Ovary (tissue), 9 donors: ENCODE measurements around the gene HOXD11. TPM values are rescaled to one million over a fixed set of nuclear protein-coding genes. Genes with fewer than 3 reads are reported as not detected.

Experiments used
- DNase-seq, 5 donors: peaks; one replicate each; pipeline ENCODE4 v3.0.0-alpha.2; 2019 to 2020
- H3K27ac ChIP-seq, 2 donors: fragments of 200-600 bp; one replicate each; pipeline versions ENCODE4 v1.5.1 to v1.8.0; 2019 to 2022
- H3K27me3 ChIP-seq: fragments of 200-600 bp; one replicate; pipeline ENCODE4 v1.8.0; 2022
- H3K36me3 ChIP-seq: fragments of 200-600 bp; sonication (generic); one replicate; pipeline ENCODE4 v1.5.1; 2019
- H3K4me1 ChIP-seq: one replicate; pipeline ENCODE4 v1.8.1; 2013; ENCODE audit warnings: mild to moderate bottlenecking, moderate library complexity; ENCODE audit not compliant: insufficient read depth
- H3K4me3 ChIP-seq: fragments of 200-600 bp; sonication (generic); one replicate; pipeline ENCODE4 v1.5.1; 2017
- H3K9me3 ChIP-seq, 2 donors: fragments of 200-600 bp in 1 of 2; sonication (generic) in 1 of 2; one replicate each; pipeline versions ENCODE4 v1.5.1 to v1.8.1; 2013 to 2019; ENCODE audit warnings: mild to moderate bottlenecking in 1 of 2, moderate library complexity in 1 of 2
- EP300 ChIP-seq: sonication (generic); formaldehyde crosslinking; IDR thresholded peaks from one replicate; pipeline ENCODE4 v1.6.1; 2017; ENCODE audit warnings: antibody characterized with exemption
- POLR2A ChIP-seq: fragments of 450-650 bp; IDR thresholded peaks from one replicate; pipeline ENCODE4 v1.6.1; 2017; ENCODE audit warnings: antibody characterized with exemption, mild to moderate bottlenecking, moderate library complexity
- WGBS, 3 donors: extraction: QIAGEN DNeasy Blood & Tissue Kit in 1 of 3; methylation state at CpG; one replicate each; pipeline versions ENCODE4 v1.1.5 to v1.1.7; 2013 to 2017; 5-methylcytosine and 5-hydroxymethylcytosine counted together
- intact Hi-C, 4 donors: fragments of 100-400 bp; cut with DNase I; formaldehyde crosslinking; loops; one replicate each; pipeline versions ENCODE4 v1.11.0 to v1.15.1; 2022 to 2023
- polyA plus RNA-seq, 2 donors: library from polyadenylated mRNA; stranded (reverse); fragments of 200-250 nt in 1 of 2; fragments of 350-450 nt in 1 of 2; fragmentation: Illumina TruSeq in 1 of 2; extraction: RNeasy Lipid Tissue Mini Kit (QIAGEN cat#74804) in 1 of 2; gene quantifications; one replicate each; pipeline ENCODE4 v1.2.3, GENCODE V29; 2013 to 2014
- total RNA-seq, 7 donors: library from RNA; depleted of rRNA in 2 of 7; stranded (reverse); fragments of >200 nt in 2 of 7; fragmentation: NEBNext Ultra II Directional in 3 of 7; extraction: Animal tissue kit (Norgen Biotek cat#: 25700) in 3 of 7; gene quantifications; one replicate each; pipeline versions ENCODE4 v1.1.0 to v1.2.4, GENCODE V29; 2016 to 2023
- TF ChIP-seq, protein P1 (sequence below), 3 donors: fragments of 450-650 bp in 2 of 3; fragments of 200-600 bp in 1 of 3; IDR thresholded peaks; one replicate each; pipeline versions ENCODE4 v1.5.1 to v1.8.0; 2016 to 2022; ENCODE audit warnings: antibody characterized with exemption in 3 of 3, mild to moderate bottlenecking in 1 of 3
- donor health status: DM: no; HTN: no; CAD: no; lungs with moderate emphysema.
- donor health status: DM: no; HTN: no; CAD: no.
- donor health status: Bipolar disorder and iron deficiency.
- donor health status: DM: yes; HTN: yes; CAD: no.
- donor health status: DM: no; HTN: no; CAD: no.
- donor health status: DM: yes; HTN: yes; CAD: no.

The HOXD11 gene
- total and polyA plus RNA-seq, 9 donors, result 0.07 to 1.3 (median 0.61) TPM; not detected in 4

DNA sequence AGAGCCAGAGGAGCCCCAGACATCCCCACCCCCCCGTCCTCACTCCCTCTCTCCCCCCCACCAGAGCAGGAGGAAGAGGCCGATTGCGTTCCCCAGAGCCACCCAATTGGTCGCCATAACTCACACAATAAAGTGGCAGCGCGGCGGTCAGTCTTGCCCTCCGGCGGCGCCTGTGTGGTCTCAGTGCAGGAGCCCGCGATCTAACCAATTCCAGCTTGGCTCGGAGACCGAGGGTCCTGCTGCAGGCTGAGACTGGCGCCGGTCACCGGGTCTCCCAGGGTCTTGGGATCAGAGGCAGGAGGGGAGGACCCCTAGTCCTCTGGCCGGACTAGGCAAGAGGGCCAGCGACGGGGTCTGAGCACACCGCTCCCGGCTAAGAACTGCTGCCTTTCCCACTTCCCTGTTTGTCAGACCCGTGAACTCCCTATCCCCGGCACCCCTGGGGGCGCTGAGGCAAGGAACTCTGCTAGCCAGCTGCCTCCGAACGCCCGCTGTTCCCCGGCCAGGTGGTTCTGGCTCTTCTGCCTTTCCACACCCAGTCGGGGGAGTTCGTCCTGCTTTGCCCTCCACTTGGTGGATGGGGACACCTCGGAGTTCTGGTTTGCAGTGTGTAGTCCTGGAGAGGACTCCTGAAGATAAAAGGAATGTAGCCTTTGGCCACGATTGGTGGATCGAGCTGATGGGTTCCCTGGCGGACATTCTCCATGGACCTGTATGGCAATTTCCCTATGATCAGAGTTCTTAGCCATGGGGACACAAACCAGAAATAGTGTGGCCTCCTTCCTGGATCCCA is 8.5 kb upstream of the HOXD11 start:
- no peaks in the 10 kb centered on the region for H3K4me1 ChIP-seq
- TF ChIP-seq, protein P1, sequence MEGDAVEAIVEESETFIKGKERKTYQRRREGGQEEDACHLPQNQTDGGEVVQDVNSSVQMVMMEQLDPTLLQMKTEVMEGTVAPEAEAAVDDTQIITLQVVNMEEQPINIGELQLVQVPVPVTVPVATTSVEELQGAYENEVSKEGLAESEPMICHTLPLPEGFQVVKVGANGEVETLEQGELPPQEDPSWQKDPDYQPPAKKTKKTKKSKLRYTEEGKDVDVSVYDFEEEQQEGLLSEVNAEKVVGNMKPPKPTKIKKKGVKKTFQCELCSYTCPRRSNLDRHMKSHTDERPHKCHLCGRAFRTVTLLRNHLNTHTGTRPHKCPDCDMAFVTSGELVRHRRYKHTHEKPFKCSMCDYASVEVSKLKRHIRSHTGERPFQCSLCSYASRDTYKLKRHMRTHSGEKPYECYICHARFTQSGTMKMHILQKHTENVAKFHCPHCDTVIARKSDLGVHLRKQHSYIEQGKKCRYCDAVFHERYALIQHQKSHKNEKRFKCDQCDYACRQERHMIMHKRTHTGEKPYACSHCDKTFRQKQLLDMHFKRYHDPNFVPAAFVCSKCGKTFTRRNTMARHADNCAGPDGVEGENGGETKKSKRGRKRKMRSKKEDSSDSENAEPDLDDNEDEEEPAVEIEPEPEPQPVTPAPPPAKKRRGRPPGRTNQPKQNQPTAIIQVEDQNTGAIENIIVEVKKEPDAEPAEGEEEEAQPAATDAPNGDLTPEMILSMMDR (IDR thresholded peaks at IDR 0.05), result no peak
- no peak for TF ChIP-seq EP300
- TF ChIP-seq POLR2A, result no peak
- H3K9me3 ChIP-seq, result peaks cover 0 to 3% of the 10 kb centered on the region in 2 donors
- WGBS, 3 donors, result 6 to 11% (median 8%) methylated on average over 33 to 35 of the region's 35 CpGs
- intact Hi-C loops, result loop anchor here in 1 of 4 donors (10.0 kb wide), 1 partner anchor 414 kb away; no protein-coding TSS in a partner anchor
- peaks cover 15% of the 10 kb centered on the region for H3K27me3 ChIP-seq
- peak in 1 of 5 donors; percentile 12 for DNase-seq
- H3K4me3 ChIP-seq, result no peak overlapping the region
- no peak overlapping the region for H3K27ac ChIP-seq
- no peaks in the 10 kb centered on the region for H3K36me3 ChIP-seq

DNA sequence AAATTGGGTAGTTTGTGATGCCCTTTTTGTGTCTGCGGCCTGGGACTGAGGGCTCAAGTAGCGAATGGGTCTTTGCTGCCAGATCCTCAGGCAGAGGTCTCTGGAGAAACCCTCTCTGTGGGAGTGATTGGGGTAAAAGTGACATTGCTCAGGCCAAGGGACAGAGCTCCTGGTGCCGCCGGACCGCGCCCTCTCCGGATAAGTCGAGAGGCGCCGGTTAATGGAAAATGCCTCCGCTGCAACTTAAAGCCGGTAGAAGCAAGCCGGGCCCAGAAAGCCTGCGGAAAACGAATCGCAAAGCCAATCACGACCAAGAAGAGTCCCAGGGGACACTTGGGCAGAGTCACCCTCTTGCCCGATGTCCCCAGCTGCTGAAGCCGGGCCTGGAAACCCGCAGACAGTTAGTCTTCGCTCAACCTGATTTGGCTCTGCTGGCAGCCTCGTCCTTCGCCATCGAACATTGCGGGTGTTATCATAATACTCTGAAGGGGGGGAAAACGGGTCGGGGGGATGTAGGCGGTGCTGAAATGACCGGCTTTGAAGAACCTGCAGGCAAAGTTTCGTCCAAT is 7.8 kb upstream of the HOXD11 start:
- H3K4me3 ChIP-seq, result no peak overlapping the region
- no peak overlapping the region for H3K27ac ChIP-seq
- H3K4me1 ChIP-seq, result no peaks in the 10 kb centered on the region
- no peaks in the 10 kb centered on the region for H3K36me3 ChIP-seq
- H3K27me3 ChIP-seq, result peaks cover 13% of the 10 kb centered on the region
- peaks cover 0 to 3% of the 10 kb centered on the region in 2 donors for H3K9me3 ChIP-seq
- WGBS, 3 donors, result 11 to 20% (median 12%) methylated on average over 24 to 30 of the region's 30 CpGs
- intact Hi-C loops, result loop anchor here in 1 of 4 donors (10.0 kb wide), 1 partner anchor 414 kb away; no protein-coding TSS in a partner anchor
- no peak for TF ChIP-seq POLR2A
- TF ChIP-seq, protein P1 (IDR thresholded peaks at IDR 0.05), result no peak
- no peak for TF ChIP-seq EP300
- DNase-seq, result no peak

DNA sequence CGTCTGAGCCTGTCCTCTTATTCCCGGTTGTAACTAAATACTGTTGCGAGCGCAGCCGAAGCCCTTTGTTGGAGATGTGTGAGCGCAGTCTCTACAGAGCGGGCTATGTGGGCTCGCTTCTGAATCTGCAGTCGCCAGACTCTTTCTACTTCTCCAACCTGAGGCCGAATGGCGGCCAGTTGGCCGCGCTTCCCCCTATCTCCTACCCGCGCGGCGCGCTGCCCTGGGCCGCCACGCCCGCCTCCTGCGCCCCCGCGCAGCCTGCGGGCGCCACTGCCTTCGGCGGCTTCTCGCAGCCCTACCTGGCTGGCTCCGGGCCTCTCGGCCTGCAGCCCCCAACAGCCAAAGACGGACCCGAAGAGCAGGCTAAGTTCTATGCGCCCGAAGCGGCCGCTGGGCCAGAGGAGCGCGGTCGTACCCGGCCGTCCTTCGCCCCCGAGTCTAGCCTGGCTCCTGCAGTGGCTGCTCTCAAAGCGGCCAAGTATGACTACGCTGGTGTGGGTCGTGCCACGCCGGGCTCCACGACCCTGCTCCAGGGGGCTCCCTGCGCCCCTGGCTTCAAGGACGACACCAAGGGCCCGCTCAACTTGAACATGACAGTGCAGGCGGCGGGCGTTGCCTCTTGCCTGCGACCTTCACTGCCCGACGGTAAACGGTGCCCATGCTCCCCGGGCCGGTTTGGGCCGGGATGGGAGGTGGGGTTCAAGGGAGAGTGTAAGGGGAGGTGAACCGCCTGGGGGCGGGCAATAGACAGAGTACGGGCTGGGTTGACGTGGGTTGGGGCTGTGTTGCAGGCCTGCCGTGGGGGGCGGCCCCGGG is 7.1 kb upstream of the HOXD11 start, which contains the start of gene HOXD12:
Gene HOXD12 (plus strand): TSS at position 68 of the 819 bp plus-strand sequence. CDS start 7 bp downstream, at position 75.
- DNase-seq, result peak in 1 of 5 donors; percentile 11
- H3K4me1 ChIP-seq, result no peaks in the 10 kb centered on the region
- TF ChIP-seq POLR2A (no peak), EP300 (no peak)
- TF ChIP-seq, protein P1 (IDR thresholded peaks at IDR 0.05), result no peak
- peaks cover 0 to 3% of the 10 kb centered on the region in 2 donors for H3K9me3 ChIP-seq
- H3K27ac ChIP-seq, result no peak within 1 kb of the TSS
- peaks cover 13% of the 10 kb centered on the region for H3K27me3 ChIP-seq
- intact Hi-C loops, result loop anchor here in 3 of 4 donors (5.0 to 10.0 kb wide), 3 partner anchors 413 to 1765 kb away; partner anchors contain the start of gene SP9 (in 1 of the 3)
- no peaks in the 10 kb centered on the region for H3K36me3 ChIP-seq
- no peak within 1 kb of the TSS for H3K4me3 ChIP-seq
- whole genome bisulfite sequencing, 3 donors, result 4 to 10% (median 5%) methylated on average over 65 to 70 of the region's 70 CpGs

DNA sequence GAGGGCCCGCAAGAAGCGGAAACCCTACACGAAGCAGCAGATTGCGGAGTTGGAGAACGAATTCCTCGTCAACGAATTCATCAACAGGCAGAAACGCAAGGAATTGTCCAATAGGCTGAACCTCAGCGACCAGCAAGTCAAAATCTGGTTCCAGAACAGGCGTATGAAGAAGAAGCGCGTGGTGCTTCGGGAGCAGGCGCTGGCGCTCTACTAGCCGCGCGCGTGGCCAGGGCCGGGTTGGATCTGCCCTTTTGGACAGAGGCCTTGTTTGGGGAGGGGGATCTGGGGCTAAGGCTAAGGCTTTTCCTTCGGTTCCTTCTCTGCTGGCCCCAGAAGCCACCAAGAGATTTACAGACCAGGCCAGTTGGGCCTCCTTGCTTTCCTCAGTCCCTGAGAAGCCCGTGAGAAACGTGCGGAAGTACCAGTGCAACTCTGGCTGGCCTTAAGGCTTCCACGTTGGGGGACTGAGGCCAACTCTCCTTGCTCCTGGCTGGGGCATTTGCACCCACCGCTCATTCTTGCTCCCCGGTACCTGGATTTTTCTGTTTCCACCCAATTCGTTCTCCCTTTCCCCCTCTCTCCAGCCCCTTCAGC is 6.4 kb upstream of the HOXD11 start:
- intact Hi-C loops, result loop anchor here in 2 of 4 donors (5.0 to 10.0 kb wide), 2 partner anchors 413 to 1766 kb away; partner anchors contain the start of gene SP9 (in 1 of the 2)
- H3K4me1 ChIP-seq, result no peaks in the 10 kb centered on the region

More for the DNA sequence above, 6.4 kb upstream of the HOXD11 start:
- DNase-seq, result no peak
- H3K4me3 ChIP-seq, result no peak overlapping the region
- H3K27ac ChIP-seq, result no peak overlapping the region
- peaks cover 0 to 3% of the 10 kb centered on the region in 2 donors for H3K9me3 ChIP-seq
- H3K36me3 ChIP-seq, result no peaks in the 10 kb centered on the region
- WGBS, 3 donors, result 20 to 34% (median 24%) methylated on average over 28 of the region's 28 CpGs
- TF ChIP-seq POLR2A (no peak), EP300 (no peak)
- TF ChIP-seq, protein P1 (IDR thresholded peaks at IDR 0.05), result no peak
- H3K27me3 ChIP-seq, result peaks cover 6% of the 10 kb centered on the region
